Measurements from ENCODE around the gene HTRA3. TPM values are rescaled to one million over a fixed set of nuclear protein-coding genes. Genes with fewer than 3 reads are reported as not detected.

HTRA3 gene
- total and polyA plus RNA-seq, 2 experiments from 2014 or later: 1.3 to 3.6 TPM

GRCh38 chr4:8239661-8240060 lies 29.9 kb upstream of the HTRA3 start:
- no peaks in the 10 kb centered on the region for H3K36me3 ChIP-seq (ENCODE audit: insufficient read depth)
- DNase-seq (ENCODE audit: low spot score) (no peak), ATAC-seq (no peak)
- no peaks in the 10 kb centered on the region for H3K27me3 ChIP-seq (ENCODE audit: insufficient read depth)
- Mint-ChIP-seq H3K9me3 (no peaks in the 10 kb centered on the region), H3K4me1 (peaks cover 5% of the 10 kb centered on the region; the same call in 1 of the 3 replicates), H3K27ac (no peak overlapping the region), H3K27me3 (ENCODE audit: insufficient read depth, low read depth, poor library complexity) (peaks cover 8% of the 10 kb centered on the region), H3K36me3 (ENCODE audit: low read depth) (no peaks in the 10 kb centered on the region), H3K4me3 (no peak overlapping the region)
- H3F3A ChIP-seq (replicated peaks; ENCODE audit: low read depth): no peaks in the 10 kb centered on the region
- H4K20me1 ChIP-seq (replicated peaks; ENCODE audit: insufficient read depth): no peaks in the 10 kb centered on the region
- no peak overlapping the region for H2AFZ ChIP-seq
- no peaks in the 10 kb centered on the region for H3K4me1 ChIP-seq (ENCODE audit: insufficient read depth)
- no peaks in the 10 kb centered on the region for H3K79me2 ChIP-seq (replicated peaks; ENCODE audit: insufficient read depth)
- TF ChIP-seq REST (IDR thresholded peaks at IDR 0.05; ENCODE audit: unreplicated experiment) (no peak), STAT1 (IDR thresholded peaks at IDR 0.05; ENCODE audit: unreplicated experiment) (no peak), EZH2phosphoT487 (IDR thresholded peaks at IDR 0.05; ENCODE audit: unreplicated experiment) (no peak)
- H3K4me3 ChIP-seq: no peak overlapping the region
- H3K4me2 ChIP-seq: no peak overlapping the region
- no peak overlapping the region for H3K27ac ChIP-seq (ENCODE audit: low read depth)
- H3K9me2 ChIP-seq (ENCODE audit: insufficient read depth): no peaks in the 10 kb centered on the region

- Mint-ChIP-seq H3K27ac (no peak overlapping the region), H3K36me3 (ENCODE audit: low read depth) (no peaks in the 10 kb centered on the region), H3K4me3 (no peak overlapping the region), H3K4me1 (peaks cover 5% of the 10 kb centered on the region; the same call in 1 of the 3 replicates), H3K27me3 (ENCODE audit: insufficient read depth, low read depth, poor library complexity) (peaks cover 8% of the 10 kb centered on the region), H3K9me3 (no peaks in the 10 kb centered on the region)
- H3F3A ChIP-seq (replicated peaks; ENCODE audit: low read depth): no peaks in the 10 kb centered on the region
- H4K20me1 ChIP-seq (replicated peaks; ENCODE audit: insufficient read depth): no peaks in the 10 kb centered on the region
- H3K4me3 ChIP-seq: no peak overlapping the region
- no peaks in the 10 kb centered on the region for H3K36me3 ChIP-seq (ENCODE audit: insufficient read depth)
- H3K9me2 ChIP-seq (ENCODE audit: insufficient read depth): no peaks in the 10 kb centered on the region
- no peak for DNase-seq (ENCODE audit: low spot score)
- no peak for ATAC-seq
- no peak overlapping the region for H2AFZ ChIP-seq
- H3K27me3 ChIP-seq (ENCODE audit: insufficient read depth): no peaks in the 10 kb centered on the region
- no peak overlapping the region for H3K27ac ChIP-seq (ENCODE audit: low read depth)
- no peak overlapping the region for H3K4me2 ChIP-seq
- no peaks in the 10 kb centered on the region for H3K4me1 ChIP-seq (ENCODE audit: insufficient read depth)
- H3K79me2 ChIP-seq (replicated peaks; ENCODE audit: insufficient read depth): no peaks in the 10 kb centered on the region
- no peak for TF ChIP-seq ZNF462 (CRISPR knock-in tag; IDR thresholded peaks at IDR 0.05)
- no peak for TF ChIP-seq EZH2 (IDR thresholded peaks at IDR 0.05; ENCODE audit: low read depth, unreplicated experiment)
- TF ChIP-seq ETS1 (IDR thresholded peaks at IDR 0.05): no peak
- TF ChIP-seq POLR2AphosphoS5 (IDR thresholded peaks at IDR 0.05; ENCODE audit: low read depth): no peak
Measured at GRCh38 chr4:8240211-8241041, 29.1 kb upstream of the HTRA3 start.
